Measurements from ENCODE around the gene MAPK8IP3. TPM values are rescaled to one million over a fixed set of nuclear protein-coding genes. Genes with fewer than 3 reads are reported as not detected.

The MAPK8IP3 gene
- polyA plus RNA-seq, 1 donor (not counting 4 experiments of a cell fraction or from before 2014, with no cell fraction given) = 11.7 TPM

GRCh38 chr16:1764971-1765370, 59.0 kb downstream of the MAPK8IP3 start:
- Histone ChIP-seq H3K27ac (ENCODE audit: control insufficient read depth, insufficient read depth, low read length) (no peak overlapping the region), H3K79me2 (ENCODE audit: control insufficient read depth, insufficient read depth, low read length) (no peaks in the 10 kb centered on the region), H3K36me3 (ENCODE audit: control insufficient read depth in 2 of 2, extremely low read depth in 1 of 2, insufficient read depth in 2 of 2, low read length in 2 of 2) (peaks cover 13 to 34% of the 10 kb centered on the region in 2 experiments), H3K27me3 (ENCODE audit: control insufficient read depth, extremely low read depth, insufficient read depth, low read length) (no peaks in the 10 kb centered on the region), H2AFZ (ENCODE audit: control insufficient read depth, low read length) (no peak overlapping the region), H3K9ac (ENCODE audit: control insufficient read depth, extremely low read depth, insufficient read depth, low read length) (no peak overlapping the region), H3K4me3 (ENCODE audit: control insufficient read depth in 2 of 3, extremely low read depth in 1 of 3, insufficient read depth in 2 of 3, low read depth in 1 of 3, low read length in 3 of 3) (no peak overlapping the region), H3K4me1 (ENCODE audit: control insufficient read depth, extremely low read depth, insufficient read depth, low read length) (peaks cover 3% of the 10 kb centered on the region), H3K9me3 (ENCODE audit: control insufficient read depth, low read depth, low read length) (no peaks in the 10 kb centered on the region), H3K4me2 (ENCODE audit: control insufficient read depth, extremely low read depth, insufficient read depth, low read depth, low read length) (no peak overlapping the region), H4K20me1 (ENCODE audit: control insufficient read depth, extremely low read depth, insufficient read depth, low read length) (no peaks in the 10 kb centered on the region), H3K9me1 (ENCODE audit: control insufficient read depth, extremely low read depth, insufficient read depth, low read length) (no peaks in the 10 kb centered on the region)
- TF ChIP-seq EZH2 (IDR thresholded peaks at IDR 0.05; ENCODE audit: low read length) = no peak
- TF ChIP-seq CTCF (optimal IDR thresholded peaks at IDR 0.05 in 1 of 3, IDR thresholded peaks at IDR 0.05 in 1 of 3, conservative IDR thresholded peaks at IDR 0.05 in 1 of 3; ENCODE audit: extremely low read depth in 1 of 3, insufficient read depth in 2 of 3, low read length in 3 of 3) = no peak
- FAIRE-seq (no peak), DNase-seq (ENCODE audit: low read depth, low spot score) (no peak)
- dilution Hi-C loops (cut with MboI; ENCODE audit: extremely low pct_ligation_motif_present, low sequenced_read_pairs) = no loop called here

- Histone ChIP-seq H3K4me1 (ENCODE audit: control insufficient read depth, extremely low read depth, insufficient read depth, low read length) (peaks cover 9% of the 10 kb centered on the region), H4K20me1 (ENCODE audit: control insufficient read depth, extremely low read depth, insufficient read depth, low read length) (no peaks in the 10 kb centered on the region), H2AFZ (ENCODE audit: control insufficient read depth, low read length) (no peak overlapping the region), H3K4me3 (ENCODE audit: control insufficient read depth in 2 of 3, extremely low read depth in 1 of 3, insufficient read depth in 2 of 3, low read depth in 1 of 3, low read length in 3 of 3) (no peak overlapping the region), H3K9ac (ENCODE audit: control insufficient read depth, extremely low read depth, insufficient read depth, low read length) (no peak overlapping the region), H3K36me3 (ENCODE audit: control insufficient read depth in 2 of 2, extremely low read depth in 1 of 2, insufficient read depth in 2 of 2, low read length in 2 of 2) (peaks cover 13 to 29% of the 10 kb centered on the region in 2 experiments), H3K27me3 (ENCODE audit: control insufficient read depth, extremely low read depth, insufficient read depth, low read length) (no peaks in the 10 kb centered on the region), H3K27ac (ENCODE audit: control insufficient read depth, insufficient read depth, low read length) (no peak overlapping the region), H3K79me2 (ENCODE audit: control insufficient read depth, insufficient read depth, low read length) (no peaks in the 10 kb centered on the region), H3K4me2 (ENCODE audit: control insufficient read depth, extremely low read depth, insufficient read depth, low read depth, low read length) (no peak overlapping the region), H3K9me1 (ENCODE audit: control insufficient read depth, extremely low read depth, insufficient read depth, low read length) (no peaks in the 10 kb centered on the region), H3K9me3 (ENCODE audit: control insufficient read depth, low read depth, low read length) (no peaks in the 10 kb centered on the region)
- TF ChIP-seq CTCF (optimal IDR thresholded peaks at IDR 0.05 in 1 of 3, IDR thresholded peaks at IDR 0.05 in 1 of 3, conservative IDR thresholded peaks at IDR 0.05 in 1 of 3; ENCODE audit: extremely low read depth in 1 of 3, insufficient read depth in 2 of 3, low read length in 3 of 3) = no peak
- no peak for FAIRE-seq
- DNase-seq (ENCODE audit: low read depth, low spot score) = no peak
- dilution Hi-C loops (cut with MboI; ENCODE audit: extremely low pct_ligation_motif_present, low sequenced_read_pairs) = no loop called here
These were observed 59.8 kb downstream of the MAPK8IP3 start for GRCh38 chr16:1765826-1766225.

Measured in keratinocyte (primary cell).